HG02571 (cell line): Measurements from ENCODE around the gene SLC9A9.
"Not testable (repeated sequence)": the region's sequence is repeated elsewhere in the genome, so short reads cannot be mapped to it uniquely, and the experiment has no call there.

Experiments used
- ATAC-seq: cut with Tn5 transposase; IDR thresholded peaks from one replicate; pipeline ENCODE4 v1.9.1; 2021; ENCODE audit warnings: mild to moderate bottlenecking, moderate library complexity; ENCODE audit not compliant: unreplicated experiment

SLC9A9 gene

DNA sequence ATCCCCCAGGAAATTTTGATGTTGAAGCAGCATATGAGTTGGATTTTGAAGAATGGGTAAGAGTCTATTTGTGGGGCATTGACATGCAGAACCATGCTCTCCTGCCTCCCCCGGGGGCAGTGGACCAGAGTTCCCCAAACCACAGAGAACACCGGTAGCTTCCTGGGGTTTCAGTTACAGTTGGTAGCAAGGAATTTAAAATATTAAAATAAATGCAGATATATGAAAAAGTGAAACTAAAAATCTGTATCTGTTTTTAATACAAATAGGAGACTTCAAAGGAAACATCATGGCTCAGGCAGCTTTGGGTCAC lies 37.4 kb downstream of the SLC9A9 start:
- ATAC-seq, result no peak

DNA sequence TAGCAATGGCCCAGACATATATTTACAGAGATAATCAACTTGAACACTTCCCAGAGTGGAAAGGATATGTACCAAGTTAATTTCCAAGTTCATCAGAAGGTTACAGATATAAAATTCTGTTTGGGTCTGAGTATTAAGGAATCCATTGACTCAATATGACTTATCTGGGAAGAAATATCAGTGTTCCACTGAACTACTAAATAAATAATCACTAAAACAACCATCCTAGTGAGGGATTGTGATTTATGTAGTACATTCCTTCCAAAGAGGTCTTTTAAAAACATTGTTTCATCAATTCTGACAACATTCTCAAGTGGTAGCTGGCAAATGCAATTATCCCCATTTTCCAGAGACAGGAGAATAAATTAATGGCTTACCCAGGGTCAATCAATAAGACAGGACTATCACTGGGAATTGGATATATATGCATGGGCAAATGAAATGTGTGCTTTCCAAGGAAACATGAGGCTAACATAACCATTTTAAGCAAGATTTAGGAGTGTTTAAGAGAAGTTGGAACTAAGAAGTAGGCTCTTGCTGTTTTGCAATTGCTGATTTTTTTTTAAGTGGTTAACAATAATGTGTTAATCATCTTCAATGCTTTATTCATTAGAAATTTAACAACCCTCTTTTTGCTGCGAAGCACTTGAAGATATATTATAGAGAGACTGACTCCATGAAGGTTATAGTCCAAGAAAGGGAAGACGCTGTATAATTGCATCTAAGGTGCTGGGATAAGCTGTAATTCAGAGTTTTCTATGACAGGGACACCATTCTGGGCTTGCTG lies 37.9 kb downstream of the SLC9A9 start:
- no peak for ATAC-seq

GRCh38 chr3:143809121-143809621 lies 39.1 kb downstream of the SLC9A9 start:
- no peak for ATAC-seq

DNA sequence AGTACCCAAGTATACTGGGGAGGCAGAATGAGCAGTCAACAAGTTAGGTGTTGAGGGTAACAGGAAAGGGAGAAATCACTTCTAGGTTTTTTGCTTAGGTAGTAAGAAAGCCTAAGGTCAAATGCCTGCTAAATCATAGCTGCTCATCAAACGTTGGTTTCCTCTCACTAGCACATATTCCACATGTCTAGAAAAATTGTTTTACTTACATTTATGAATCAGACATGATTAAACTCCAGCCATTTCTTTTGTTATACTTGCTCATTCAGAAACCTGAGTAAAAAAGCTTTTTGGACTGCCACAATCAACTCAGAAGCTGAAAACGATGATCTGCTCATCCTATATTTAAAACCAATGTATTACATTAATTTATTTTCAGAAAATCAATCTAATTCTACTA lies 40.2 kb downstream of the SLC9A9 start:
- no peak for ATAC-seq

DNA sequence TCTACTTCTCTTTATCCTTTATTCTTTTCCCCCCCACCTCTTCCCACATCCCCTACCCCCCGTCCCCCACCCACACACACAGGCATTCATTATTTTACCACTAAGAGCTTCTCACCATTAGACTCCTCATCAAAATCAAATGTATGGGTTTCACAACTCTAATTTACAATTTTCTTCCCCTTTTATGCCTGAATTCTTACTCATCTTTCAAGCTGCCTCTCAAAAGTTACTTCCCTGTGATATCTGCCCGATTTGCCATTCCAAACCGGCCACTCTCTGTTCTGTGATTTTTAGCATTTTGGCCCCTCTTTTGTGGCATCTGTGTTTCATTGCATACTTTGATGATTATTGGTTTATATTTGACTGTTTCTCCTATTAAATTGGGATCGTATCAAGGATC lies 42.2 kb downstream of the SLC9A9 start:
- ATAC-seq, result no peak

GRCh38 chr3:143805476-143805875 lies 42.8 kb downstream of the SLC9A9 start:
- not testable (repeated sequence) for ATAC-seq

DNA sequence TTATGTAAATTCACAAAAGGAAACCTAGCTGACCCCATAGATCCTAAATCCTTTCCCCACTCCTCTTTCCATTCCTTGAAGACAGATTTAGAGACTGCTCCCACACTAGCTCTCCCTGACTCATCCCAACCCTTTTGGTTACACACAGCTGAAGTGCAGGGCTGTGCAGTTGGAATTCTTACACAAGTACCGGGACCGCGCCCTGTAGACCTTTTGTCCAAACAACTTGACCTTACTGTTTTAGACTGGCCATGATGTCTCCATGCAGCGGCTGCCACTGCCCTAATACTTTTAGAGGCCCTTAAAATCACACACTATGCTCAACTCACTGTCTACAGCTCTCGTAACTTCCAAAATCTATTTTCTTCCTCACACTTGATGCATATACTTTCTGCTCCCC lies 47.2 kb downstream of the SLC9A9 start:
- ATAC-seq, result not testable (repeated sequence)

- not testable (repeated sequence) for ATAC-seq
Measured at GRCh38 chr3:143798151-143798550, 50.1 kb downstream of the SLC9A9 start.

- ATAC-seq, result no peak
Measured at GRCh38 chr3:143795874-143796273, 52.4 kb downstream of the SLC9A9 start.

DNA sequence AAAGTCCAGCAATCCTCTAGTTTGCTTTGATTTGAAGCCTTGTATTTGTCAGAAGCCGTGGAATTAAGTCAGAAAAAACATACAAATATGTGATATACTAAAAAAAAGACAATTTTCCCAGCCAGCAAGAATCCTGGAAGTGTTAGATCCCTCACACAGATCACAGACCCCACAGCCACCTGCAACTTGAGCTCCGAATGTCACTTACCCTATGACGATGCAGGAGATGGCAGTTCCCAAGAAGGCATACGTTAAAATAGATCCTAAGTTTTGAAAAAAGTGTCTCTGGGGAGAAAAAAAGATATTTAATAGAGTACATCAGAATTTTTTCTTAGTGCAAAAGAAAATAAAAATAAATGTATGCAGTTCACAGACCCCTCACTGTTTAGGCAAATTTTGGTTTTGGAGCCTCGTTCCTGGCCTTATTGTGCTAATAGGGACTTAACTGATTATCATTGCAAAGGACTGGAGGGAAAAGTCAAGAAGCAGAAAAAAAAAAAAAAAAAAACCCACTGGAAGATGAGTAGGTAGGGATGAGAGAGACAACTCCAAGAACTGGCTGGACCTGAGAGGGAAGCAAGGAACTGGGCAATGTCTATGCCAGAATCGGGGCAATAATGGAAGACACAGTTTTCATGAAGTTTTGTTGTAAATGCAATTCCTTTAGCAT lies 53.3 kb downstream of the SLC9A9 start:
- ATAC-seq, result no peak

GRCh38 chr3:143793971-143794370 lies 54.3 kb downstream of the SLC9A9 start:
- no peak for ATAC-seq

DNA sequence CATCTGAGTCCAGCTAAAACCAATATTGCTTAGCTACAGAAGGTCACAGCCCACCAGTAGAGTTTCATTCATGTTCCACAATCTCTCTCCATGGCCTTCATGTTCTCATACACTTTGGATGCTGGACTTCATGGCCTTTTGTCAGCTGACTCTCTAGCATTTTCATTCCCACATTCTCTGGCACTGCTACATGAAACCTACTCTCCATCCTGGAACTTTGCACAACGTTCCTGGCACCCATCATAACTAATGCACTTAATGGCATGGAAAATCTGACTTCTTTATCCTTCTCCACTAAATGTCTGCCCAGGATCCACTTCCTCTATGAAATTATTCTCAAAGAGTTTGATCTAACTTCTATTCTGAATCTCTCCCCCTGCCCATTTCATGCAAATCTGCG lies 56.9 kb downstream of the SLC9A9 start:
- ATAC-seq, result no peak

GRCh38 chr3:143786219-143787191 lies 61.8 kb downstream of the SLC9A9 start:
- no peak for ATAC-seq

DNA sequence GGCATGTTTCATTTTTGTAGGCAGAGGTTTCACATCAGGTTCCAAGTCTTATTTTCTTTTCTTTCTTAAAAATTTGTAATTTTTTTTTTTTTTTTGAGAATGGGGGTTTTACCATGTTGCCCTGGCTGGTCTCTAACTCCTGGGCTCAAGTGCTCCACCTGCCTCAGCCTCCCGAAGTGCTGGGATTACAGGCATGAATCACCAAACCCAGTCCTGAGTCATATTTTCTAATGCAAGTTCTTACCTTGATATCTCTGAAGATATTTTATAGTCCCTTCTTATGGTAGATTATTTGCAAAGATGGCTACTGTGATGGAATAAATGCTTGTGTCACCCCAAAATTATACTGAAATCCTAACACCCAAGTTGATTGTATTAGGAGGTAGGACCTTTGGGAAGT lies 63.8 kb downstream of the SLC9A9 start:
- no peak for ATAC-seq

GRCh38 chr3:143783851-143784370 lies 64.4 kb downstream of the SLC9A9 start:
- no peak for ATAC-seq

DNA sequence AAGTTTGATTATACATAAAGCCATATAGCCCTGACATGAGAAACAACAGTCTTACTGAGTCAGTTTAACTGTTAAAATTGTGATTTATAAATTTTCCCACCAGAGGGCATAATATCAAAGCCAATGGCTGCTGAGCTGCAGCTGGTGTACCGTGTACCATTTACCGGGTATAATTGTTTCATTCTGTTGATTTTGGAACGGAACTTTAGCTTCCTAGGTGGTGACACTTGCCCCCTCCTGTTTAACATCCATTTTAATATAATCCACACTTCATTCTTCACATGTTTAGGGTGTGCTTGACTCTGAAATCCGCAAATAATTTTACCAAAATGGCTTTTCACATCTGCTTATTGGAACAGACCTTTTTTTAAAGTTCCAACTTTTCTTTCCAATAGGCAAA lies 72.8 kb downstream of the SLC9A9 start:
- peak; percentile 87 for ATAC-seq

DNA sequence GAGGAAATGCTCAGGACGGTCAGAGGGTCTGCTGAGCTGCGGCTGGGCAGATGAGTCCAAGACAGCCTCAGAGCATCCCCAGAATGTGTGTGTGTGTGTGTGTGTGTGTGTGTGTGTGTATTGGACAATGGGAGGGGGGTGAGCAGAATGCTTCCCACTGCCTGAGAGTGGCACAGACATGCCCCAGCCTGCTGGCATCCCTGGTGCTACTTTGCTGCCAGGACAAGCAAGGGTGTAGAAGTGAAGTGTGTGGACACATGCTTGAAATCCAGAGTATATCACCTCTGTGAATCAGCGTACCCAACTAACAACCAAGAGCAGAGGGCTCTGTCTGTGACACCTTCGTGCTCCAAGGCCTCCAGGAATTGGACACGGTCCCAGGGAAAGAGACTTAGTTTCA lies 76.3 kb downstream of the SLC9A9 start:
- no peak for ATAC-seq

- ATAC-seq, result no peak
Measured at GRCh38 chr3:143771258-143771657, 77.0 kb downstream of the SLC9A9 start.

DNA sequence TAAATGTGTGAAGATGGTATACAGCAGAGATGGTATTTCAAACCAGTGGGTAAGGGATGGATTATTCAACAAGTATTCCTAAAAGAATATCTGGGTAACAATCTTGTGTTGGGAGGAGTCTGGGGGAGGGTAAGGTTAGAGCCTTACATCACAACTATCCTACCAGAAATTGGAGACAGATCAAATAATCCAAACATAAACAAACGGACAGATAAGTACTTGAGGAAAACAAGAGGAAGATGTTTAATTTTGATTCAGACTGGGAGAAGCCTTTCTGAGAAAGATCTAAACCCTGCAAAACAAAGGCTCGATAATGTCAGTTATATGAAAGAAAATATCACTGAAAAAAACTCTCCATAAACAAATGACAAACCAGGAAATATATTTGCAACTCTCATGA lies 77.9 kb downstream of the SLC9A9 start:
- no peak for ATAC-seq

DNA sequence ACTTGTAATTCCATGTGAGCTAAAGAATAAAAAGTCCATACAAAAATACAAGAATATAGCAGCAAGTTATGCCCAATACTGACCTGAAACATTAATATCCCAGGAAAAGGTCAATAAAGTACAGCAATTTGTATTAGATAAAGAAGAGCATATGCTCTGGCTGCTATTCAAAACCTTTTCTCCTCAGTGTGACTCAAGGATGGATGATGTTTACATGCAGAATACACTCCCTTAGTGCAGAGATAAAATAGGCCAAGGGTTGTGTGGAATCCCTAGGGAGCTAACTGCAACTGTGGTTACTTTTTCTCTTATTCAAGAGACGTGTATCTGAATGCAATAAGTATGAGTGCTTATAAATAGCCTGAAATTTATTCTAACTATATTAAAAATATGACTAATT lies 78.7 kb downstream of the SLC9A9 start:
- no peak for ATAC-seq

DNA sequence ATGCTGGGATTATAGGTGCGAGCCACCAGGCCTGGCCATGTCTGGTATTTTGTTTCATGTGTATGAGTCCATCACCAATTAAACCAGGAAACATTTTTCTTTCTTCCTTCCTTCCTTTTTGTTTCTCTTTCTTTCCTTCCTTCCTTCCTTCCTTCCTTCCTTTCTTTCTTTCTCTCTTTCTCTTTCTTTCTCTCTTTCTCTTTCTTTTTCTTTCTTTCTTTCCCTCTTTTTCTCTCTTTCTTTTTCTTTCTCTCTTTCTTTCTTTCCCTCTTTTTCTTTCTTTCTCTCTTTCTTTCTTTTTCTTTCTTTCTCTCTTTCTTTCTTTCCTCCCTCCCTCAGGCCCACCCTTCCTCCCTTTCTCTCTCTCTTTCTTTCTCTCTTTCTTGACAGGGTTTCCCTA lies 83.4 kb downstream of the SLC9A9 start:
- ATAC-seq, result no peak
